Stimulated activated CD8-positive, alpha-beta memory T cell treated with anti-CD3 and anti-CD28 coated beads, Interleukin-2, amount 100 ng/mL, for 48 hours (primary cell): ENCODE measurements around the gene CMTM4.
"Not testable (repeated sequence)": the region's sequence is repeated elsewhere in the genome, so short reads cannot be mapped to it uniquely, and the experiment has no call there.

ENCODE experiments used
- DNase-seq, 2 donors: peaks; one replicate each; pipeline ENCODE4 v3.0.0-alpha.2; 2020; ENCODE audit warnings: low read depth in 2 of 2

The CMTM4 gene

DNA sequence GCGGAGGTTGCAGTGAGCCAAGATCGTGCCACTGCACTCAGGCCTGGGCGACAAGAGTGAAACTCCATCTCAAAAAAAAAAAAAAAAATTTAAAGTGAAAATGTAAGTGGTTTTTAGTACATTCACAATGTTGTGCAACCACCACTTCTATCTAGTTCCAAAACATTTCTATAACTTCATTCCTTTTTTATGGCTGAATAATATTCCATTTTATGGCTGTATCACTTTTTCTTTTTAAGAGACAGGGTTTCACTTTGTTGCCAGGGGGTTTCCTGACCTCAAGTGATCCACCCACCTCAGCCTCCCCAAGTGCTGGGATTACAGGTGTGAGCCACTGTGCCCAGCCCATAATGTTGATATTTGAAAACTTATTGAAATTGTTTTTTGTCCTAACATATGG, 103.7 kb downstream of the CMTM4 start:
- no peak for DNase-seq

GRCh38 chr16:66592241-66592640, 104.3 kb downstream of the CMTM4 start:
- DNase-seq, result no peak

- DNase-seq, result no peak
Observed at GRCh38 chr16:66591018-66591417, 105.5 kb downstream of the CMTM4 start.

DNA sequence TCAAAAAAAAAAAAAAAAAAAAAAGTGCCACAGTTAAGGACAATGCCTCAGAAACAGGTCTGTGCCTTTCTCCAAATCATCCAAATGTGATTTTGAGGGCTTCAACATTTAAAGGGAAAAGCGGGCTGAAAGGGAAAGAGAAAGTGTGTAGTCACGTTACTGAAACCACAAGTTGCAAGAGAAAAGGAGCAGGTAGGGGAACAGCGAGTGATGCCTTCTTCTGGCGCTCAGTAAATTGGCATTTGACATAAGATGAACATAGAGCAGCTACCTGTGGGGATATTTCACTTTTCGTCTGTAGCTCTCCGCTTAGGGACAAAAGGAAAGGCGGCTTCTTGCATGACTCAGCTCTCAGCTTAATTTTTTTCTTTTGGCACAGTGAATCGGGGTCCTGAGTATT, 106.2 kb downstream of the CMTM4 start:
- DNase-seq, result no peak

GRCh38 chr16:66588981-66589713, 107.4 kb downstream of the CMTM4 start:
- DNase-seq, result peak; percentile 29 to 48

DNA sequence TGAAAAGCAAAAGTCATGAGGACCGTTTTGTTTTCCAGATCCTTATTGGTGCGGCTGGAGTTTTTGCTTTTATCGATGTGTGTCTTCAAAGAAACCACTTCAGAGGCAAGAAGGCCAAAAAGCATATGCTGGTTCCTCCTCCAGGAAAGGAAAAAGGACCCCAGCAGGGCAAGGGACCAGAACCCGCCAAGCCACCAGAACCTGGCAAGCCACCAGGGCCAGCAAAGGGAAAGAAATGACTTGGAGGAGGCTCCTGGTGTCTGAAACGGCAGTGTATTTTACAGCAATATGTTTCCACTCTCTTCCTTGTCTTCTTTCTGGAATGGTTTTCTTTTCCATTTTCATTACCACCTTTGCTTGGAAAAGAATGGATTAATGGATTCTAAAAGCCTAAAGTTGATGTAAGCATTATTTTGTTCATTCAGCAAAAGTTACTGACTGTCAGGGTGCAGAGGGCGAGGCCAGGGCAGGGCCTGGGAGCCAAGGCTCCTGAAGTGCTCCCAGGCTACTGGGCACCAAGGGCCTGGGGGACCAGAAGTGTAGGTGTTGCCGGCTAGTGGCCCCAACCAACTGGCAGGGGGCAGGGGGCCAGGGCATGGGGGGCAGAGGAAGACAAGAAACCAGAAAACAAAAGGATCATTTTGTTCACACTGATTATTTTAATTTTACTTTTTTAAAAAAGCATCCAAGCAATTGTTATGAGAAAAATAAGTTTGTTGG, 108.5 kb downstream of the CMTM4 start:
- DNase-seq, result no peak

- DNase-seq, result no peak
Observed at GRCh38 chr16:66585481-66586239, 110.9 kb downstream of the CMTM4 start.

GRCh38 chr16:66581246-66581952, 115.1 kb downstream of the CMTM4 start:
- DNase-seq, result no peak

- no peak for DNase-seq
Observed at GRCh38 chr16:66580605-66581209, 115.8 kb downstream of the CMTM4 start.

GRCh38 chr16:66578651-66579531, 117.7 kb downstream of the CMTM4 start, which contains the start of gene CMTM2:
Gene CMTM2, plus strand, starts transcription at chr16:66579463. Its CDS starts 145 bp downstream, at chr16:66579608.
- DNase-seq, result no peak

DNA sequence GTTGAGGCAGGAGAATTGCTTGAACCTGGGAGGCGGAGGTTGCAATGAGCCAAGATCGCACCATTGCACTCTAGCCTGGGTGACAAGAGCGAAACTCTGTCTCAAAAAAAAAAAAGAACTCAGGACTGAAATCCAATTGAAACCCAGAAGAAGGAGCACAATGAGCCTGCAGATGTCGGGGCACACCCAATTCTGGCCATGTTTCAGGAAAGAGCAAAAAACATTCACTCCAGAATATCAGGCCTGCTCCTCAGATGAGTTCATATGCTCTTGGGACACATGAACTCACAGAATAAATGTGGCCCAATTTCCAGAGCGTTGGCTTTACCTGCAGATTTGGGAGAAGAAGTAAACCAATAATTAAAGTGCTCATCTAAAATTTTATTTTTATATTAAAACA, 120.2 kb downstream of the CMTM4 start:
- no peak for DNase-seq

- DNase-seq, result no peak
Observed at GRCh38 chr16:66575060-66575459, 121.5 kb downstream of the CMTM4 start.

DNA sequence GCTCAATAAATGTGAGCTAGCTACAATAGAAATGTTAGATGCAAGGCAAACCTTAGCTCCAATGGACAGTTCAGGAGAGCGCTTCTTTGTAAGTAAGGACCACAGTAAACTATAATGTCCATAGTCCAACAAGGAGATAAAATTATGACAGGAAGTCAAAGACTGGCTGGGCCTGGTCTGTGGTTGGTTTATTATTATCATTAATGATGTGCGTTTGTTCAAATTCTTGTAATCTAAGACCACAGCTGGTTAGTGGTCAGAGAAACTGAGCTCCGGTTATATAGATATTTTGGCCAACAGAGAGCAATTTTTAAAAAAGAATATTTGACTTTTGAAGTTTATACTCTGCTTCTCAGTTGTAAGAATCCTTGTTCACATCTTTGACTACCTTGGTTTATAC, 122.0 kb downstream of the CMTM4 start:
- no peak for DNase-seq

GRCh38 chr16:66574081-66574480, 122.5 kb downstream of the CMTM4 start:
- no peak for DNase-seq

DNA sequence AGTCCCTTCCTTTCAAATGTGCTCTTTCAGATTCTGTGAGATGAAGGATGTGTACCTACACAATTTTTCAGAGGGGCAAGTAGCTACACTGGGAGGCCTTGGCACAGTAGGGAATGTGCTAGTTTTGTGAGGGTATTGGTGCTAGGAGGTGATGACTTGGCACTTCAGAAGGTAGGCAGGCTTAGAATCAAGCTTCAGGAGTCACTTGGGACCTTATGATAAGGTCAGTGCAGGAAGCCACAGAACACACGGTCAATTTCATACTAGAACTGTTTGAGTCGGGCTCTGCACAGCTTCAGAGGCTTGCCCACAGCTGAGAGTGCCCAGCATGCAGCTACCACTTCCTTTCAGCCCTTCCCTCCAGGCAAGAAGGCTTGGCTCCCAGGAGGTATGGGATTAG, 124.2 kb downstream of the CMTM4 start:
- DNase-seq, result no peak

GRCh38 chr16:66569827-66570405, 126.6 kb downstream of the CMTM4 start:
- no peak for DNase-seq

GRCh38 chr16:66569131-66569530, 127.4 kb downstream of the CMTM4 start:
- no peak for DNase-seq

- no peak for DNase-seq
Observed at GRCh38 chr16:66568355-66568754, 128.2 kb downstream of the CMTM4 start.

GRCh38 chr16:66567270-66567669, 129.3 kb downstream of the CMTM4 start:
- DNase-seq, result not testable (repeated sequence)
